ENCODE data around the gene NUCB2.
A peak's percentile ranks its signal among the peaks of the same experiment; 100 is the strongest.
"Not testable (repeated sequence)": the region's sequence is repeated elsewhere in the genome, so short reads cannot be mapped to it uniquely, and the experiment has no call there.

The NUCB2 gene

GRCh38 chr11:17267576-17267975 is 9.0 kb upstream of the NUCB2 start:
- FAIRE-seq = no peak
- DNase-seq (ENCODE audit: extremely low spot score, insufficient read length, low read depth) = no peak

GRCh38 chr11:17268500-17268899 is 8.0 kb upstream of the NUCB2 start:
- DNase-seq (ENCODE audit: extremely low spot score, insufficient read length, low read depth); FAIRE-seq: not testable (repeated sequence)

- FAIRE-seq (no peak), DNase-seq (ENCODE audit: extremely low spot score, insufficient read length, low read depth) (no peak)
Observed at GRCh38 chr11:17268902-17269301, 7.6 kb upstream of the NUCB2 start.

GRCh38 chr11:17272801-17273200 is 3.7 kb upstream of the NUCB2 start:
- DNase-seq (ENCODE audit: extremely low spot score, insufficient read length, low read depth) (no peak), FAIRE-seq (no peak)

GRCh38 chr11:17273211-17273610 is 3.3 kb upstream of the NUCB2 start:
- no peak for DNase-seq (ENCODE audit: extremely low spot score, insufficient read length, low read depth)

GRCh38 chr11:17273668-17274282 is 2.8 kb upstream of the NUCB2 start:
- DNase-seq (ENCODE audit: extremely low spot score, insufficient read length, low read depth) = no peak
- no peak for FAIRE-seq

More at GRCh38 chr11:17273211-17273610, 3.3 kb upstream of the NUCB2 start:
- no peak for FAIRE-seq

- FAIRE-seq = no peak
Observed at GRCh38 chr11:17275400-17276235, 921 bp upstream of the NUCB2 start.

GRCh38 chr11:17277024-17277584 is 565 bp downstream of the NUCB2 start:
- DNase-seq (ENCODE audit: extremely low spot score, insufficient read length, low read depth) (no peak), FAIRE-seq (peak; percentile 64)

More at GRCh38 chr11:17275400-17276235, 921 bp upstream of the NUCB2 start:
- no peak for DNase-seq (ENCODE audit: extremely low spot score, insufficient read length, low read depth)

- DNase-seq (ENCODE audit: extremely low spot score, insufficient read length, low read depth) = no peak
- no peak for FAIRE-seq
Observed at GRCh38 chr11:17280494-17281127, 4.1 kb downstream of the NUCB2 start.

GRCh38 chr11:17286332-17286731 is 9.8 kb downstream of the NUCB2 start:
- no peak for FAIRE-seq
- DNase-seq (ENCODE audit: extremely low spot score, insufficient read length, low read depth) = no peak

GRCh38 chr11:17287058-17287457 is 10.5 kb downstream of the NUCB2 start:
- FAIRE-seq = no peak
- no peak for DNase-seq (ENCODE audit: extremely low spot score, insufficient read length, low read depth)

- DNase-seq (ENCODE audit: extremely low spot score, insufficient read length, low read depth) (no peak), FAIRE-seq (no peak)
Observed at GRCh38 chr11:17291710-17292109, 15.2 kb downstream of the NUCB2 start.

- FAIRE-seq = peak; percentile 12
- no peak for DNase-seq (ENCODE audit: extremely low spot score, insufficient read length, low read depth)
Observed at GRCh38 chr11:17293311-17293710, 16.8 kb downstream of the NUCB2 start.

GRCh38 chr11:17294033-17294432 is 17.5 kb downstream of the NUCB2 start:
- FAIRE-seq = no peak
- DNase-seq (ENCODE audit: extremely low spot score, insufficient read length, low read depth) = no peak

GRCh38 chr11:17296852-17297559 is 20.5 kb downstream of the NUCB2 start:
- FAIRE-seq (no peak), DNase-seq (ENCODE audit: extremely low spot score, insufficient read length, low read depth) (no peak)

- no peak for DNase-seq (ENCODE audit: extremely low spot score, insufficient read length, low read depth)
- peak; percentile 71 for FAIRE-seq
Observed at GRCh38 chr11:17298302-17298701, 21.8 kb downstream of the NUCB2 start.

- FAIRE-seq = no peak
- DNase-seq (ENCODE audit: extremely low spot score, insufficient read length, low read depth) = no peak
Observed at GRCh38 chr11:17300372-17300771, 23.8 kb downstream of the NUCB2 start.

- DNase-seq (ENCODE audit: extremely low spot score, insufficient read length, low read depth) = no peak
- no peak for FAIRE-seq
Observed at GRCh38 chr11:17313349-17314231, 37.1 kb downstream of the NUCB2 start.

GRCh38 chr11:17314232-17314547 is 37.7 kb downstream of the NUCB2 start:
- FAIRE-seq (no peak), DNase-seq (ENCODE audit: extremely low spot score, insufficient read length, low read depth) (no peak)
